Osteocyte (in vitro differentiated cells): ENCODE results near the gene ASTN2. TPM values are rescaled to one million over a fixed set of nuclear protein-coding genes. Genes with fewer than 3 reads are reported as not detected.

Experiments used
- DNase-seq: peaks from one replicate; pipeline ENCODE4 v3.0.0; 2021; ENCODE audit warnings: mixed read lengths; ENCODE audit not compliant: unreplicated experiment; ENCODE audit errors: extremely low spot score
- H3K27ac Mint-ChIP-seq: one replicate; pipeline ENCODE4 v1.8.0; 2021; ENCODE audit warnings: mild to moderate bottlenecking, mixed read lengths; ENCODE audit not compliant: unreplicated experiment
- H3K27me3 Mint-ChIP-seq: one replicate; pipeline ENCODE4 v1.8.0; 2021; ENCODE audit warnings: mixed read lengths; ENCODE audit not compliant: unreplicated experiment
- H3K36me3 Mint-ChIP-seq: one replicate; pipeline ENCODE4 v1.8.0; 2021; ENCODE audit warnings: mixed read lengths; ENCODE audit not compliant: unreplicated experiment
- H3K4me1 Mint-ChIP-seq: one replicate; pipeline ENCODE4 v1.8.0; 2021; ENCODE audit warnings: mixed read lengths; ENCODE audit not compliant: unreplicated experiment
- H3K4me3 Mint-ChIP-seq: one replicate; pipeline ENCODE4 v1.8.0; 2021; ENCODE audit warnings: mild to moderate bottlenecking, moderate library complexity, mixed read lengths; ENCODE audit not compliant: unreplicated experiment
- H3K9me3 Mint-ChIP-seq: one replicate; pipeline ENCODE4 v1.8.0; 2021; ENCODE audit warnings: mixed read lengths; ENCODE audit not compliant: unreplicated experiment
- total RNA-seq: library from RNA; stranded (reverse); gene quantifications from 2 replicates; pipeline ENCODE4 v1.2.1, GENCODE V29; 2021
- TF ChIP-seq, protein P1 (sequence below): fragments of 200-600 bp; sonication (generic); IDR thresholded peaks from 2 replicates; pipeline ENCODE4 v1.5.0; 2021; ENCODE audit warnings: antibody characterized with exemption, mild to moderate bottlenecking, moderate library complexity

Gene ASTN2
- total RNA-seq, 1 donor from 2014 or later, result 2.3 TPM

DNA sequence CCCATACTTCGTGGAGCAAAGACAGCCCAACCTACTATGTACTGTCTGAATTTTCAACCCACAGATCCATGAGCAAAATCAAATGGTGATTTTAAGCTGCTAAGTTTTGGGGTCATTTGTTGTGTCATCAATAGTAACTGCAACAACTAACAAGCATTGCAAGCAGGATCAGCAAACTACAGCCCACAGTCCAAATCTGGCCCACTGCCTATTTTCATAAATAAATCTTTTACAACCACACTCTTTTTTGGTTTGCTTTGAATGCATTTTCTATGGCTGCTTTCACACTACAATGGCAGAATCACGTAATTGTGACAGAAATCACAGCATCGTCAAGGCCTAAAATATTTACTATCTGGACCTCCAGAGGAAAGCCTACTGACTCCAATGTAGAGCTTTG lies 964.9 kb downstream of the ASTN2 start:
- H3K27ac Mint-ChIP-seq, result no peak overlapping the region
- H3K36me3 Mint-ChIP-seq, result no peaks in the 10 kb centered on the region
- DNase-seq, result no peak
- H3K27me3 Mint-ChIP-seq, result no peaks in the 10 kb centered on the region
- H3K4me3 Mint-ChIP-seq, result no peak overlapping the region
- TF ChIP-seq, protein P1, sequence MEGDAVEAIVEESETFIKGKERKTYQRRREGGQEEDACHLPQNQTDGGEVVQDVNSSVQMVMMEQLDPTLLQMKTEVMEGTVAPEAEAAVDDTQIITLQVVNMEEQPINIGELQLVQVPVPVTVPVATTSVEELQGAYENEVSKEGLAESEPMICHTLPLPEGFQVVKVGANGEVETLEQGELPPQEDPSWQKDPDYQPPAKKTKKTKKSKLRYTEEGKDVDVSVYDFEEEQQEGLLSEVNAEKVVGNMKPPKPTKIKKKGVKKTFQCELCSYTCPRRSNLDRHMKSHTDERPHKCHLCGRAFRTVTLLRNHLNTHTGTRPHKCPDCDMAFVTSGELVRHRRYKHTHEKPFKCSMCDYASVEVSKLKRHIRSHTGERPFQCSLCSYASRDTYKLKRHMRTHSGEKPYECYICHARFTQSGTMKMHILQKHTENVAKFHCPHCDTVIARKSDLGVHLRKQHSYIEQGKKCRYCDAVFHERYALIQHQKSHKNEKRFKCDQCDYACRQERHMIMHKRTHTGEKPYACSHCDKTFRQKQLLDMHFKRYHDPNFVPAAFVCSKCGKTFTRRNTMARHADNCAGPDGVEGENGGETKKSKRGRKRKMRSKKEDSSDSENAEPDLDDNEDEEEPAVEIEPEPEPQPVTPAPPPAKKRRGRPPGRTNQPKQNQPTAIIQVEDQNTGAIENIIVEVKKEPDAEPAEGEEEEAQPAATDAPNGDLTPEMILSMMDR, result no peak
- no peaks in the 10 kb centered on the region for H3K9me3 Mint-ChIP-seq
- peaks cover 72% of the 10 kb centered on the region for H3K4me1 Mint-ChIP-seq

DNA sequence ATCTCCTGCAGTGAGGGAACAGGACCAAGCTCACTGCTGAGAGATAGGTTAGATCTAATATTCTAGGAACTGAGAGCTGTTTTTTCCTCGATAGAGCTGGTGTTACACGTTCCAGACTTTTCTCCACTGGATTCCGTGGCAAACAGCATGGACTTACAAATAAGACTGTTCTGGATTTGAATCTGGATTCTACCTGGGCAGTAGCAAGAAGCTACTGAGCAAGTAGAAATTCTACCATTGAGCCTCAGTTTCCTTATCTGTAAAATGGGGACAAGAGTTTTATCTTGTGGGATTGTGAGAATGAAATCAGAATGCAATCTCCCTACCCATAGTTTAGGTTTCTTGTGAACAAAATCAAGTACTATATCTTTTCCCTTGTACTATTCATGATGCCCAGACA lies 966.4 kb downstream of the ASTN2 start:
- Mint-ChIP-seq H3K4me1 (peaks cover 69% of the 10 kb centered on the region), H3K9me3 (no peaks in the 10 kb centered on the region), H3K27ac (peak overlapping the region; percentile 58), H3K27me3 (no peaks in the 10 kb centered on the region), H3K4me3 (no peak overlapping the region), H3K36me3 (no peaks in the 10 kb centered on the region)
- no peak for DNase-seq
- TF ChIP-seq, protein P1, result no peak

DNA sequence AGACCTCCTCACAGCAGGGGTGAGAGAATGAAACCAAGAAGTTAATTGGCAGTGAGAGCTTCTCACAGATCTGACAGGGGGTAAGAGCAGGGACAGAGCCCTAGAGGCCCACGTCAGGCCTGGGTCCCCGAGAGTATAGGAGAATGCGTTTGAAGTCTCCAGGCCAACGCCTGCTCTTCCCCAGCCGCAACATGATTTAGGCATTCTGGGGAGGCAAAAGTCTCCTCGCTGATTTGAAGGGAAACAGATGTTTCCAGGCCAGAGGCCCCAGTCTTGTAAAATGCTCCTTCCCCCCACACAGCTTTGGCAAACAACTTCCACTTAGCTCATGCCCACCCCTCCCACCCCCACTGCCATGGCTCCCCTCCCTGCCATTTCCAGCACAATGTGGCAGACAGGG lies 966.9 kb downstream of the ASTN2 start:
- no peaks in the 10 kb centered on the region for H3K36me3 Mint-ChIP-seq
- TF ChIP-seq, protein P1, result no peak
- no peak overlapping the region for H3K4me3 Mint-ChIP-seq
- no peaks in the 10 kb centered on the region for H3K9me3 Mint-ChIP-seq
- H3K27me3 Mint-ChIP-seq, result no peaks in the 10 kb centered on the region
- H3K4me1 Mint-ChIP-seq, result peaks cover 69% of the 10 kb centered on the region
- DNase-seq, result no peak
- peak overlapping the region; percentile 58 for H3K27ac Mint-ChIP-seq

DNA sequence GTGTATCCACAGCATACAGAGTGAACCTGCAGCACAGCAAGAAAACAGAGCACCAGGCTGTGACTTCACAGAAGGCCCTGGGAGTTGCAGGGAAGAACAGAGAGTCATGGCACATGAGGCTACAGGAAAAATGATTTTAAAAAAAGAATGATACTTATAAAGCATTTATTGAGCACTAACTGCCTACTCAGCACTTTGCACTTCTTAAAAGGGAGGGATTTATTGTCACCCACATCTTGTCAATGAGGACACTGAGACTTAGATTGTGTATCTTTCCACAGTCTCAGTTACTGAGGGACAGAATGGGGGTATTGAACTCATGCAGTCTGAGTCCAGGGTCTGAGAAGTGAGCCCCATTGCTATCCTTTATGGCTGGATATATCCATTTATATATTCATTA lies 972.3 kb downstream of the ASTN2 start:
- no peaks in the 10 kb centered on the region for H3K36me3 Mint-ChIP-seq
- H3K9me3 Mint-ChIP-seq, result no peaks in the 10 kb centered on the region
- TF ChIP-seq, protein P1, result no peak
- H3K27me3 Mint-ChIP-seq, result no peaks in the 10 kb centered on the region
- no peak overlapping the region for H3K4me3 Mint-ChIP-seq
- H3K27ac Mint-ChIP-seq, result no peak overlapping the region
- DNase-seq, result no peak
- peaks cover 24% of the 10 kb centered on the region for H3K4me1 Mint-ChIP-seq

DNA sequence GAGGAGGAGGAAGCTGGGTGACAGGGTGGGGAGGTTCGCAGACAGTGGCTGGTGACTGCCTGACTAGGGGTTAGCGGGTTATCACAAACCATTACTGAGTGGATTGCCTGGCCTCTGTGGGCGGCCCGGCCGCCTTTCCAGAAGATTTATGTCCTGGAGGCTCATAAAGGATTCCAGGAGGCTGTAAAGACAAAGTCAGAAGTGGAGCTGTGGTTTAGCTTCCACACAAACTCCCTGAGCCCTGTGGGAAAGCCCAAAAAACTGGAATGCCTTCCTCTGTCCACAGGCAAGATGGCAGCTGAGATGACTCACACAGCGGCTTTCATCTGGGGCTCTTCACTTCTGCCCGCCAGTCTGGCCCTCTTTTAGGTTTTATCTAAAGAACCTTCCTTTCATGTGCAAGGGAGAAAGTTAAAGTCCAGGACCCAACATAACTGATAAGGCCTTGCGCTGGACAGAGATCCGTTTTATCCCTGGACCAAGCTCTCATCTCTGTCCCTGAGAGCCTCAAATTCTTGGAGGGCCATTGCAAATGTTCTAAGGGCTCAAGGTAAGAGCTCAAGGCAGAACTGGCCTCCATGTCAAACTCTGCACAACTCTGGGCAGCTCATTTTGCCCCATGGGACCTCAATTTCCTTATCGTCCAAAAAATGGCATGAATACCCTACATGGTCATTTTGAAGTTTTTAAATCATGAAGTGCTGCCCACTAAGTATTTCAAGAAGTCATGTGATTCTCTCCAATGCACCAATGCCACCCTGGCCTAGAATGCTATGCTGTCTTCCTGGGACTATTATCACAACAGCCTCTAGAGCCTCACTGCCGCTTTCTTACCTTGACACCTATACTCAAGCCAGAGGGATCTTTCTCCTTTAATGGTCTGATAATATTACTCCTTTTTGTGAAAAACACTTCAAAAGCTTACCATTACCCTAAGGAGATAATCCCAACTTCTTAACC lies 977.2 kb downstream of the ASTN2 start:
- H3K4me3 Mint-ChIP-seq, result no peak overlapping the region
- H3K27ac Mint-ChIP-seq, result no peak overlapping the region
- TF ChIP-seq, protein P1, result no peak
- H3K36me3 Mint-ChIP-seq, result no peaks in the 10 kb centered on the region
- no peaks in the 10 kb centered on the region for H3K27me3 Mint-ChIP-seq
- no peaks in the 10 kb centered on the region for H3K9me3 Mint-ChIP-seq
- DNase-seq, result no peak
- peaks cover 6% of the 10 kb centered on the region for H3K4me1 Mint-ChIP-seq
